HPDE6-E6E7 (cell line): ENCODE data around the gene SCAP.
"Not testable (repeated sequence)": the region's sequence is repeated elsewhere in the genome, so short reads cannot be mapped to it uniquely, and the experiment has no call there.

Source experiments
- DNase-seq: peaks from one replicate; pipeline ENCODE4 v3.0.0; 2011; ENCODE audit warnings: missing footprints; ENCODE audit errors: extremely low spot score

The SCAP gene

GRCh38 chr3:47475570-47476329, at the start of gene SCAP:
TSS of gene SCAP (minus strand) at chr3:47475941. CDS start at chr3:47442993, 32,948 bp downstream.
- DNase-seq: peak; percentile 31

- DNase-seq: no peak
Observed at GRCh38 chr3:47523310-47524073, 47.8 kb upstream of the SCAP start.

GRCh38 chr3:47522082-47522987, 46.6 kb upstream of the SCAP start:
- peak; percentile 39 for DNase-seq

- DNase-seq: no peak
Observed at GRCh38 chr3:47520756-47521155, 45.0 kb upstream of the SCAP start.

- DNase-seq: no peak
Observed at GRCh38 chr3:47517937-47518336, 42.2 kb upstream of the SCAP start.

GRCh38 chr3:47515864-47516319, 40.2 kb upstream of the SCAP start:
- no peak for DNase-seq

GRCh38 chr3:47515100-47515499, 39.4 kb upstream of the SCAP start:
- no peak for DNase-seq

- DNase-seq: peak; percentile 64
Observed at GRCh38 chr3:47513125-47513929, 37.6 kb upstream of the SCAP start, which contains the start of gene ELP6. TSS of gene ELP6 (minus strand) at chr3:47513712. CDS start at chr3:47513590, 122 bp downstream.

GRCh38 chr3:47512416-47513124, 36.8 kb upstream of the SCAP start:
- DNase-seq: no peak

GRCh38 chr3:47505267-47505666, 29.5 kb upstream of the SCAP start:
- DNase-seq: not testable (repeated sequence)

GRCh38 chr3:47504113-47504512, 28.4 kb upstream of the SCAP start:
- no peak for DNase-seq

- DNase-seq: no peak
Observed at GRCh38 chr3:47503033-47503432, 27.3 kb upstream of the SCAP start.

GRCh38 chr3:47496892-47497291, 21.2 kb upstream of the SCAP start:
- DNase-seq: no peak

GRCh38 chr3:47495886-47496285, 20.1 kb upstream of the SCAP start:
- DNase-seq: no peak

GRCh38 chr3:47495111-47495510, 19.4 kb upstream of the SCAP start:
- DNase-seq: no peak

- no peak for DNase-seq
Observed at GRCh38 chr3:47491777-47492176, 16.0 kb upstream of the SCAP start.

- DNase-seq: no peak
Observed at GRCh38 chr3:47491186-47491585, 15.4 kb upstream of the SCAP start.

GRCh38 chr3:47487265-47487664, 11.5 kb upstream of the SCAP start:
- no peak for DNase-seq

- DNase-seq: no peak
Observed at GRCh38 chr3:47485812-47486211, 10.1 kb upstream of the SCAP start.

- DNase-seq: no peak
Observed at GRCh38 chr3:47482366-47482765, 6.6 kb upstream of the SCAP start.
